ENCODE data around the gene TSEN15.

Gene TSEN15

DNA sequence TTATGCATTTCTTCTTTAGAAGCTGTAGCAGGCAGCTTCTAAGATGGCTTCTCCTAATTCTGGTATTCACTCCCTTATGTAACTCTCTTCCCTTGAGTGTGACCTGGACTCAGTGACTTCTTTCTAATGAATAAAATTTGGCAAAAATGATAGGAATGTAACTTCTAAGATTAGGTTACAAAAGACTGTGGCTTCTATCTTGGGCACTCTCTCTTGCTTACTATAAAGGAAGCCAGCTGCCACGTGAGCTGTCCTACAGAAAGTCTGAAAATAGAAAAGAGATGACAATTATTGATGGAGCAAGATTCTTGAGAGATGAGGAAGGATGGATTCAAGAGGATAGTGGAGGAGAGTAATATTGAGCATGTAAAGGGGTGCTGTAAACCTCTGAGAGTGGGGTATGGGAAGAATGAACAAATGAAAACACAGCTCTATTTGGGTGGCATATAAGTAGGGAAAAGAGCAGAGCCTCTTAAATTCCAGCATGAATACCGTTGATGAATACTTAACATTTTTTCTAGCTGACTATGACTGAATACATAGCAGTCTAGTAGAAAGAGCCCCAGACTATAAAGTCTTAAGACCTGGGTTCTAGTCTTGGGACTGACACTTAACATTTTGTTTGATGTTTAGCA lies 5.5 kb downstream of the TSEN15 start:
- TF ChIP-seq, protein P1, sequence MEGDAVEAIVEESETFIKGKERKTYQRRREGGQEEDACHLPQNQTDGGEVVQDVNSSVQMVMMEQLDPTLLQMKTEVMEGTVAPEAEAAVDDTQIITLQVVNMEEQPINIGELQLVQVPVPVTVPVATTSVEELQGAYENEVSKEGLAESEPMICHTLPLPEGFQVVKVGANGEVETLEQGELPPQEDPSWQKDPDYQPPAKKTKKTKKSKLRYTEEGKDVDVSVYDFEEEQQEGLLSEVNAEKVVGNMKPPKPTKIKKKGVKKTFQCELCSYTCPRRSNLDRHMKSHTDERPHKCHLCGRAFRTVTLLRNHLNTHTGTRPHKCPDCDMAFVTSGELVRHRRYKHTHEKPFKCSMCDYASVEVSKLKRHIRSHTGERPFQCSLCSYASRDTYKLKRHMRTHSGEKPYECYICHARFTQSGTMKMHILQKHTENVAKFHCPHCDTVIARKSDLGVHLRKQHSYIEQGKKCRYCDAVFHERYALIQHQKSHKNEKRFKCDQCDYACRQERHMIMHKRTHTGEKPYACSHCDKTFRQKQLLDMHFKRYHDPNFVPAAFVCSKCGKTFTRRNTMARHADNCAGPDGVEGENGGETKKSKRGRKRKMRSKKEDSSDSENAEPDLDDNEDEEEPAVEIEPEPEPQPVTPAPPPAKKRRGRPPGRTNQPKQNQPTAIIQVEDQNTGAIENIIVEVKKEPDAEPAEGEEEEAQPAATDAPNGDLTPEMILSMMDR (IDR thresholded peaks at IDR 0.05; ENCODE audit: low read depth, low read length, poor library complexity, severe bottlenecking): no peak
- no peak for TF ChIP-seq EZH2phosphoT487 (IDR thresholded peaks at IDR 0.05; ENCODE audit: borderline replicate concordance, low read length)
- H3F3A ChIP-seq (ENCODE audit: control insufficient read depth, insufficient read depth): no peaks in the 10 kb centered on the region
- no peaks in the 10 kb centered on the region for H3K27me3 ChIP-seq (ENCODE audit: control insufficient read depth, low read length)
- peaks cover 7% of the 10 kb centered on the region for H3K4me1 ChIP-seq (ENCODE audit: control insufficient read depth, low read length)
- H3K36me3 ChIP-seq (ENCODE audit: control insufficient read depth, low read length): peaks cover 15% of the 10 kb centered on the region
- H3K4me3 ChIP-seq (ENCODE audit: low read length): no peak overlapping the region
- no peaks in the 10 kb centered on the region for H3K9me2 ChIP-seq (replicated peaks; ENCODE audit: control insufficient read depth, low read length)
- H3K79me2 ChIP-seq (ENCODE audit: control insufficient read depth, low read length): peaks cover 14% of the 10 kb centered on the region
- H3K9me3 ChIP-seq (ENCODE audit: control insufficient read depth, insufficient read depth, low read length): no peaks in the 10 kb centered on the region
- no peak overlapping the region for H3K4me2 ChIP-seq (ENCODE audit: low read length)
- no peak overlapping the region for H3K27ac ChIP-seq (ENCODE audit: low read depth, low read length)
- no peaks in the 10 kb centered on the region for H4K20me1 ChIP-seq (ENCODE audit: control insufficient read depth, insufficient read depth, low read depth, low read length)

DNA sequence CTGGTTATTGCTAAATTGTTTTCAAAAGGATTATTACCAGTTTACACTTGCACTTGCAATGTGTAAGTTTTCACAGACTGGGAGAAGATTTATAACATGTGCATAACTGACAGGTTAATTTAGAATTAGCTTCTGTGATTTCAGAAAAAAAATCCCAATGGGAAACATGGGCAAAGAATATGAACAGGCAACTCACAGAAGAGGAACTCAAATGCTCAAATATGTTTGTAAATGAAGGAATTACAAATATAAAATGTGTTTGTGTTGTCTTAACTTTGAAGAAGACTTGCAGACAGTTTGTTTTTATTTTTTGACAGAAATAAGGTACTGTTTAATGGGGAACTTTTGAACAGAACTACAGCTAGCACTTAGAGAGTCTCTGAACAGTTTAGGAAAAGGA lies 8.4 kb downstream of the TSEN15 start:
- Histone ChIP-seq H3K9me3 (ENCODE audit: control insufficient read depth, insufficient read depth, low read length) (no peaks in the 10 kb centered on the region), H3K4me3 (ENCODE audit: low read length) (no peak overlapping the region), H3K9me2 (replicated peaks; ENCODE audit: control insufficient read depth, low read length) (no peaks in the 10 kb centered on the region), H3F3A (ENCODE audit: control insufficient read depth, insufficient read depth) (no peaks in the 10 kb centered on the region), H3K79me2 (ENCODE audit: control insufficient read depth, low read length) (no peaks in the 10 kb centered on the region), H3K27me3 (ENCODE audit: control insufficient read depth, low read length) (no peaks in the 10 kb centered on the region), H3K4me2 (ENCODE audit: low read length) (no peak overlapping the region), H3K36me3 (ENCODE audit: control insufficient read depth, low read length) (peaks cover 18% of the 10 kb centered on the region), H3K27ac (ENCODE audit: low read depth, low read length) (no peak overlapping the region), H3K4me1 (ENCODE audit: control insufficient read depth, low read length) (no peaks in the 10 kb centered on the region), H4K20me1 (ENCODE audit: control insufficient read depth, insufficient read depth, low read depth, low read length) (no peaks in the 10 kb centered on the region)
- TF ChIP-seq, protein P1 (IDR thresholded peaks at IDR 0.05; ENCODE audit: low read depth, low read length, poor library complexity, severe bottlenecking): no peak
- TF ChIP-seq EZH2phosphoT487 (IDR thresholded peaks at IDR 0.05; ENCODE audit: borderline replicate concordance, low read length): no peak

DNA sequence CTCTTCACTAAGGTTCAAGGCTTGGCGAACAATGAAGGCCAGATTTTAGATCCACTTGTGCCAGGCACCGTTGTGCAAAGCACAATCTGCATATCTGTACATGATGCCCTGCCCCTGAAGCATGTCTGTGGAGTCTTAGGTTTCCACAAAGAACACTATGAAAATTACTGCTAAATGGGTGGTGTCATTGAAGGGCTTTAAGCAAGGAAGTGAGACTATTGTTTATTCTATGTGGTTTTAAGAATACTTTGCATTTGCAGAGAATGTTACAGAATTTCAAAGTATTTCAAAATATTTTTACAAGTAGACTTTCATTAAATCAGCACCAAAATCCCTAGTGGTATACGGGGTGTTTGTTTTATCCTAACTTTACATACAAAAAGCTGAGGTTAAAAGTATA lies 8.8 kb downstream of the TSEN15 start:
- Histone ChIP-seq H3F3A (ENCODE audit: control insufficient read depth, insufficient read depth) (no peaks in the 10 kb centered on the region), H3K27me3 (ENCODE audit: control insufficient read depth, low read length) (no peaks in the 10 kb centered on the region), H3K4me2 (ENCODE audit: low read length) (no peak overlapping the region), H3K4me3 (ENCODE audit: low read length) (no peak overlapping the region), H3K36me3 (ENCODE audit: control insufficient read depth, low read length) (peaks cover 18% of the 10 kb centered on the region), H3K27ac (ENCODE audit: low read depth, low read length) (no peak overlapping the region), H3K9me3 (ENCODE audit: control insufficient read depth, insufficient read depth, low read length) (no peaks in the 10 kb centered on the region), H4K20me1 (ENCODE audit: control insufficient read depth, insufficient read depth, low read depth, low read length) (no peaks in the 10 kb centered on the region), H3K4me1 (ENCODE audit: control insufficient read depth, low read length) (no peaks in the 10 kb centered on the region), H3K79me2 (ENCODE audit: control insufficient read depth, low read length) (no peaks in the 10 kb centered on the region), H3K9me2 (replicated peaks; ENCODE audit: control insufficient read depth, low read length) (no peaks in the 10 kb centered on the region)
- TF ChIP-seq, protein P1 (IDR thresholded peaks at IDR 0.05; ENCODE audit: low read depth, low read length, poor library complexity, severe bottlenecking): no peak
- no peak for TF ChIP-seq EZH2phosphoT487 (IDR thresholded peaks at IDR 0.05; ENCODE audit: borderline replicate concordance, low read length)
